Stimulated activated CD8-positive, alpha-beta memory T cell treated with anti-CD3 and anti-CD28 coated beads, Interleukin-15, amount 100 ng/mL, for 24 hours (primary cell): ENCODE measurements around the gene ZC3H13.
"Not testable (repeated sequence)": the region's sequence is repeated elsewhere in the genome, so short reads cannot be mapped to it uniquely, and the experiment has no call there.

Experiments used
- DNase-seq: peaks from one replicate; pipeline ENCODE4 v3.0.0-alpha.2; 2020; ENCODE audit warnings: low read depth

ZC3H13 gene

DNA sequence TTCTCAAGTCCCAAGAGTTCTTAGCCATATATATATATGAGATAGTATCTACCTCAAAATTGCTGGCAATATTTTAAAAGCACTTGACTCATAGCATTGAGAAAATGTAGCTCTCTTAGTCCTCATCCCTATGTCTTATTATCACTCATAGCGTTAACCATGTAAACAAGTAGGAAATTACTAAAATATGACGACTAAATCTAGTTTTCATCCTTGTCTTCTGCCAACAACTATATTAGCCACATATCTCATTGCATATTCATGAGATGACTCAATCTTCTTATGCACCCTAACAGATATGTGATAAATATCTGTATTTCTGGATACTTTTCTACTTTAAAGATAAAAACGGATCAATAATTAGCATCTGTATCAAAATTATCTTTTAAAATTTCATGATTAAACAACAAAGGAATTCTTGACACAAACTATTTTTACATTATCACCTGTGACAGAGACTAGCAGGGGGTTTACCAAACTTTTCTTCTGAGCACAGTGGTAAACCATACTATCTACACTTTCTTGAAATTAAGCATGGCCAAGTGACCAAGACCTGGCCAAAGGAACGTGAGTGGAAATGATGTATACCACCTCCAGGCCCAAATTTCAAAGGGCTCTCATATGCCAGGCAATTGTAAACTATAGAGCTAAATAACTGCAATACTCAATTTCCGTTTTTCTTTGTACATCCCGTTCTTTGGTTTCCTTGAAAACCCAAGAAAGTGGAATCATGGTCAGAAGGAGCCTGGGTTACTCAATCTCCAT, 45.7 kb downstream of the ZC3H13 start:
- no peak for DNase-seq

DNA sequence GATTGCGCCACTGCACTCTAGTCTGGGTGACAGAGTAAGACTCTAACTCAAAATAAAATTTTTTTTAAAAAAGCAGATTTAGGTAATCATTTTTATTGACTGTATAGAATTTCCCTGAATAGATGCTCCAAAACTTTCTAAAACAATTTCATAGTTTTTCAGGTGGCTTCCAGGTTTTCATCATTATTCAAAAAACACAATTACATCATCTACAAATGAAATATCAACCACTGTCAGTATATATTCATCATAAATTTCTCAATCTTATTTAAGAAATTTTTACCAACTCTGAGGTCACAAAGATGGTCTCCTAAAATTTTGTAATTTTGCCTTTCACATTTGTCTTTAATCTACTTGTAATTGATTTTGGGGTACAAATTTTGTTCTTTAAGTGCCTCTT, 48.1 kb downstream of the ZC3H13 start:
- DNase-seq: no peak

DNA sequence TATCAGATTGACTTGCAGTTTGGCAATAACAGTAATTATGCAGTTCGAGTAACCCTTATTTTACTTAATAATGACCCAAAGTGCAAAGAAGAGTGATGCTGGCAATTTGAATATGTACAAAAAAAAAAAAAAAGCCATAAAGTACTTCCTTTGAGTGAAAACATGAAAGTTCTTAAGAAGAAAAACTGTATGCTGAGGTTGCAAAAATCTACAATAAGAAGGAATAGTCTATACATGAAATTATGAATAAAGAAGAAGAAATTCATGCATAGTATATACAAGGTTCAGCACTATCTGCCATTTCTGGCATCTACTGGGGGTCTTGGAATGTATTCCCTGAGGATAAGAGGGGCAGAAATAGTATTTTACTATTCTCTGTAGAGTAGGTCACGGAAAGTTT, 55.9 kb downstream of the ZC3H13 start:
- no peak for DNase-seq

DNA sequence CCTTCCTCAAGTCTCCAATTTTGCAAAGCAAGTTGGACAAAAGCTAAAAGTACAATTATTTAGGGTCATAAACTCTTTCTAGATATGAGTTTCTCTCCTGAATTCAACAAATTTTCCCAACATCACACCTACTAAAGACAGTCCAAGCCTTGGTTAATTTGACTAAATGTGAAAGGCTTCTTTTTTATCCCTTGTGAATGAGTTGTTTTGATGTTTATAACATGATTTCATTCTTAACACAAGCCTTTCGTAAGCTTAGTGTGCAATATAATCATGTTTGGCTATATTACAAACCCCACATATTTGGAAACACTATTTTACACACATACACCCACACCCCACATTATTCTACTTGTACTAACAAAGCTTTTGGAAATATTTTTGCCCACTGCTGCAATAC, 57.3 kb downstream of the ZC3H13 start:
- no peak for DNase-seq

- no peak for DNase-seq
These were observed 57.8 kb downstream of the ZC3H13 start for GRCh38 chr13:45994752-45995151.

GRCh38 chr13:45989607-45990006, 62.9 kb downstream of the ZC3H13 start:
- DNase-seq: no peak

- DNase-seq: not testable (repeated sequence)
These were observed 71.4 kb downstream of the ZC3H13 start for GRCh38 chr13:45981127-45981526.

DNA sequence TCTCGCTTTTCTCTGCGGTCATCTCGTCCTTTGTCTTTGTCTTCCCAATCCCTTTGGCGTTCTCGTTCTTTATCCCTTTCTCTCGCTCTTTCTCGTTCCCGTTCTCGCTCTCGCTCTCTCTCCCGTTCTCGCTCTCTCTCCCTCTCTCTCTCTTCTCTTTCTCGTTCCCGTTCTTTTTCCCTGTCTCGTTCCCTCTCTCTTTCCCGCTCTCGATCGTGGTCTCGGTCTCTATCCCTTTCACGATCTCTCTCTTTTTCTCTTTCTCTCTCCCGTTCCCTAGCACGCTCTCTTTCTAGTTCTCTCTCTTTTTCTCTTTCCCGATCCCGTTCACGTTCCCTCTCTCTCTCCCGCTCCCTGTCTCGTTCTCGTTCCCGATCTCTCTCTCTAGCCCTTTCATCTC, 77.2 kb downstream of the ZC3H13 start:
- no peak for DNase-seq

- DNase-seq: no peak
These were observed 78.0 kb downstream of the ZC3H13 start for GRCh38 chr13:45974500-45974899.

GRCh38 chr13:45967589-45967988, 85.0 kb downstream of the ZC3H13 start:
- DNase-seq: no peak

GRCh38 chr13:45966715-45967114, 85.8 kb downstream of the ZC3H13 start:
- no peak for DNase-seq

GRCh38 chr13:45961468-45961867, 91.1 kb downstream of the ZC3H13 start:
- DNase-seq: no peak

DNA sequence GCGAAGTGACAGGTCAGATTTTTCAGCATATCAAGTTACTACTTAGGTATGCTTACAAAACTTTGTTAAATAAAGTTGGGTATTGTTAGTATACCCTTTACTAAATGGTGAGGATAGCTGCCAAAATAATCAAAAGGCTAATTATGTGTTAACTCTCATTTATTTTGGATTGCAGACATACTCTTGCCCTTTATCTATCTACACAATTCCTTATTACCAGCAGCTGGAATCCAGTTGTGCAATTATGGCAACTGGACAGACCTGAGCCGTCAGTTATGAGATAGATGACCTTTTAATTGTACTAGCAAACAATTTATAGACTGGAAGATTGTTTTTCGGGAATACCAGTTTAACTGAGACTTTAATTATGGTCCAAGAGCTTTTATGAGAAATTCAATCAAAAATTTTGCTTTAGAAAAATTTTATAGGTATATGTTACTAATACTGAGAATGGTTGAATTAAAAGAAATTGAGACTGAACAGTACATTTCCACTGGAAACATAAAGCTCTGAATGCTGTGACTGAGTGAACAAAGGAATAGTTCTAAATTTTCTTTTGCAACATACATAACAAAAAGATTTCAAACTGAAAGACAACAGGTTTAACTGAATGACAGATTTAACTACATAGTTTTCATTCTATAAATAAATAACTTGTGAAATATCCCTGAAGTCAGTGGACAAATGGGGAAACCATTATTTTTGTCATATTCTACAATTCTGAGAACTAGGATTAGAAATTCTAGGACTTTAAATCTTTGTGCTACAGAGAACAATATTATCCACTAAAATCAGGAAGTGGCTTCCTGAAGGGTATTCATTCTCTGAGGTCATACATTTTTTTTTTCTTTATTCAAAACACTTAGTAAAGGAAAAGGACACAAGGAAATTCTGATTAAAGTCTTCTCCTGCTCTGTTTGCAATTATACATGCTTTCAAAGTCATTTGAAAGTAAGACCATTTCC, 97.4 kb downstream of the ZC3H13 start:
- no peak for DNase-seq

DNA sequence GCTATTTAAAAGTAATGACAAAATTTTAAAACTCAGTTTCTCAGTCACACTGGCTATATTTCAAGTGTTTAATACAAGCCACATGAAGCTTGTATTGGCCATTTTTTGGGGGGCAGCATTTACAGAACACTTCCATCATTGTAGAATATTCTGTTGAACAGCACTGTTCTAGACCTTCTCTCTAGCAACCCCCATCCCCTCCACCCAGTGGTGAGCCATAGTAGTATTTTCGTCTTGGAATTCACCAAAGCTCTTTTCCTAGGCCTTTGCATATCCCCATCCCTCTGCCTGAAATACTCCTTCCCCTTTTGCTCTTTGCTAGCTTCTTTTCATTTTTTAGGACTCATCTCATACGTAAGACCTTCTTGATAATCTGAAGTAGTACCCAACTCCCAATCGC, 99.5 kb downstream of the ZC3H13 start:
- no peak for DNase-seq

- DNase-seq: no peak
These were observed 100.8 kb downstream of the ZC3H13 start for GRCh38 chr13:45951724-45952123.

GRCh38 chr13:45951166-45951565, 101.4 kb downstream of the ZC3H13 start:
- no peak for DNase-seq

GRCh38 chr13:45950386-45951000, 102.1 kb downstream of the ZC3H13 start:
- no peak for DNase-seq

GRCh38 chr13:45949161-45949560, 103.4 kb downstream of the ZC3H13 start:
- no peak for DNase-seq

DNA sequence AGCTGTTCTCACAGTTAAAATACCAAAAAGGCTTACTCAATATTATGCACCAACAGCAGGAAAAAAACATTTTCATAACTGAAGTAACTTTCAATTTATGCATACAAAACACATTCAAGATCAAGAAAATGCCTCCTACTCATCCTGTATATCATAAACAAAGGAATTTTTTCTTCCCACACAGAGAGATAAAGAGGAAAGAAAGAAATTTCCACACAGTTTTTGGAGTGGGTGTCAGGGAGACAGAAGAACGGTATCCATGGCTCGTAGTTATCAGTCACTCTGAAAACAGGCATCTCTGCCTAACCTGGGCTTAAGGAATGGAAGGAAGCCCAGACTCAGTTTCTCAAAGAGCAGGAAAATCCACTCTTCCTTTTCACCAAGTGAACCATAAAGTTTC, 108.6 kb downstream of the ZC3H13 start:
- no peak for DNase-seq

DNA sequence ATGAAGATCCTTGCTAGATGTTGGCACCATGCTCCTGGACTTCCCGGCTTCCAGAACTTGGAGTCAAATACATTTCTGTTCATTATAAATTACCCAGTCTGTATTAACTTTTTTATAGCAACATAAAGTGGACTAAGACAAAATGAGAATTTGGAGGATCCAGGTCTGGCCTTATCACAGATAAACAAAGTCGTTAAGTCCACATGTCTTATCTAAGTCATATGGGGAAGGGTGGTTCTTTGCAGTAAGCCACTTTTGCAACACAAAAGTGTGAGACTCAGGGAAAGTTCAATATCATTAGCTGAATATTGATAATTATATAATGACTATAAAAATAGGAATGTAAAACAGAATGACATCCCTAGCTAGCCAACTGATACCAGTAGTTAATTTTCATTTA, 109.4 kb downstream of the ZC3H13 start:
- DNase-seq: no peak

GRCh38 chr13:45941261-45941660, 111.3 kb downstream of the ZC3H13 start:
- no peak for DNase-seq

DNA sequence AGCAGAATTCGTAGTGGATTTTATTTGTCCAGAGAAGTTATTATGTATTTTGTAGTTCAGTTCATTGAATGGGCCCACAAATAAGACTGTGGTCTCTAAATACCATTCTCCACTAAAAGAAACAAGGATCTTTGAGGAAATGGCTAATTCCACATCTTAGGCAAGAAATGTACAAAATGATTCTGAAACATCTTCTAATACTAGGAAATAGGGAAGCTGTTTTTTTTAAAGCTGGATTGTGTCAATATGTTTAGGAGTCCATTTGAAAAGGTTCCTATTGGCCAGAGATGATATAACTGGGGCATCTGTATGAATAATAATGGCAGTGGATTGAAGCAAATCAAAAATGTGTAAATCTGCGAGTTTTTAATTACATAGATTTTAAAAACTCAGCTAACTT, 112.5 kb downstream of the ZC3H13 start:
- no peak for DNase-seq

DNA sequence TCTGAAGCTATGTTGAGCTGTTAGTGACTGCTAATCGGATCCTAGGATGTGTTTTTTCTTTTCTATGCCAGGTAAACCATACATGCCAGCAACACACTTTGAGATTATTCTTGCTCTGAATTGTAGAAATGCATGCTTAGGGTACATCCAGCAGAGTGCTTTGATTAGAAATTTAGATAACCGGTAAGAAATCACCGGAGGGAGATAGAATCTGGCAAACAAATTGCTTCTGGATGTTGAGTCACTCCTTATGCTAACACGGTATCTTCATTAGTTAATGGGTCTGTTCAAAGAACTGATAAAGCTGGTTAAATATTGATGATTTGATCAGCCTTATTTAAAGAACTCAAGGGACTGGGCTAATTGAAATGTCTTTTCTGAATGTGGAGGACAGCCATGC, 115.9 kb downstream of the ZC3H13 start:
- DNase-seq: no peak
